ENCODE data around the gene GRB10.

Gene GRB10

GRCh38 chr7:50648570-50649169 is 134.0 kb downstream of the GRB10 start:
- no peak for TF ChIP-seq CTCF (IDR thresholded peaks at IDR 0.05; ENCODE audit: low read depth, low read length)
- no peak overlapping the region for H3K4me3 ChIP-seq (ENCODE audit: low read depth, low read length)

- no peak overlapping the region for H3K4me3 ChIP-seq (ENCODE audit: low read depth, low read length)
- no peak for TF ChIP-seq CTCF (IDR thresholded peaks at IDR 0.05; ENCODE audit: low read depth, low read length)
Observed at GRCh38 chr7:50648076-50648475, 134.6 kb downstream of the GRB10 start.

DNA sequence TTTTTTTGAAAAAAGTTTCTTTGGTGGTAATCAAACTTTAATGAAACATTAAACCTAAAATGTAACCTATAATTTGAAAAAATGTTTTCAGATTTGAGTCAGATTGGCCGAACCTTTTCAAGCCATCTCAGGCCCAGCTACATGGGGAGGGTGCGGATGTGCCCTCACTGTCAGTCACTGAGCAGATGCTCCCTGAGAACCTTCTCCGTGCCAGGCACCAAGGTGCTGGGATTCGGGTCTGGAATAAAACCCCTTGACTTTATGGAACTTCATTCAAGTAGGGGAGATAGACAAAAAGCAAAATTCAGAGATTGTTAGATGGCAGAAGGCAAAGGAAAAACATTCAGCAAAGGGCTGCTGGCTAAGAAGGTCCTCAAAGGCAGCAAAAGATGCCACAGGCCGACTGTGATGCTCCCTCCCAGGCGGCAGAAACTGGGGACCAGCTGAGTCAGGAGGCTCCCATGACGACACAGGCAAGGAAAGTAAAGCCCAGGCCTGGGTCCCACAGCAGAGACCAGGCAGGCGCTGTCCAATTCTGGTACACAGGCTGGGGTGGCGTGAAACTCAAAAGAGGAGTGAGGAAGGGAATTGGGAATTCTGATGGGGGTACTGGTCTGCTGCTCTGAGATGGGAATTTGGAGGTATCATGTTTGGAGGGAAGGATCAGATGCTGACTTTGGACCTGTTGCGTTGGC is 135.3 kb downstream of the GRB10 start:
- no peak overlapping the region for H3K4me3 ChIP-seq (ENCODE audit: low read depth, low read length)

GRCh38 chr7:50646069-50646468 is 136.6 kb downstream of the GRB10 start:
- H3K4me3 ChIP-seq (ENCODE audit: low read depth, low read length) = no peak overlapping the region
- no peak for TF ChIP-seq CTCF (IDR thresholded peaks at IDR 0.05; ENCODE audit: low read depth, low read length)

More for the DNA sequence above, 135.3 kb downstream of the GRB10 start:
- TF ChIP-seq CTCF (IDR thresholded peaks at IDR 0.05; ENCODE audit: low read depth, low read length) = no peak

- no peak for TF ChIP-seq CTCF (IDR thresholded peaks at IDR 0.05; ENCODE audit: low read depth, low read length)
- H3K4me3 ChIP-seq (ENCODE audit: low read depth, low read length) = no peak overlapping the region
Observed at GRCh38 chr7:50645186-50645585, 137.5 kb downstream of the GRB10 start.

GRCh38 chr7:50644586-50644985 is 138.1 kb downstream of the GRB10 start:
- TF ChIP-seq CTCF (IDR thresholded peaks at IDR 0.05; ENCODE audit: low read depth, low read length) = no peak
- no peak overlapping the region for H3K4me3 ChIP-seq (ENCODE audit: low read depth, low read length)

DNA sequence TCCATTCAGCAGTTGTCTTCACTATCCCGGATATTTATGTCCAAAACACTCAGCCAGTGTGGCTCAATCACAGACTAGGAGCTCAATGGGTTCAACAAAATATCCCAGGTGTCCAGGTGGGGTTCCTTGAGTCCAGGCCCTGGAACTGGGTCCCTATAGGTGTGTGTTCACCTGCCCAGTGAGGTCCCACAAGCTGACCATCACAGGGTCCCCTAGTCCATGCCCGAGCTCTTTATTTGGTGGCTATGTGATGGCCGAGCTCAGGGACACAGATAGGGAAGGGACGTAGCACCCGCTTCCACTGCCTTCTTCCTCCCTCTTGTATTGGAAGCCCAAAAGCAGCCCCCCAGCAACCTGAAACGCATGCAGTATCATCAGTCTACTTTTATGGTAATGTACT is 138.6 kb downstream of the GRB10 start:
- no peak for TF ChIP-seq CTCF (IDR thresholded peaks at IDR 0.05; ENCODE audit: low read depth, low read length)
- no peak overlapping the region for H3K4me3 ChIP-seq (ENCODE audit: low read depth, low read length)

All from WI38 (cell line).